Activated CD8-positive, alpha-beta memory T cell treated with anti-CD3 and anti-CD28 coated beads, Interleukin-2, amount 50 U/mL, for 4 hours (primary cell): ENCODE measurements around the gene CFAP65.

Experiments
- DNase-seq: peaks from one replicate; pipeline ENCODE4 v3.0.0-alpha.2; 2020

CFAP65 gene

DNA sequence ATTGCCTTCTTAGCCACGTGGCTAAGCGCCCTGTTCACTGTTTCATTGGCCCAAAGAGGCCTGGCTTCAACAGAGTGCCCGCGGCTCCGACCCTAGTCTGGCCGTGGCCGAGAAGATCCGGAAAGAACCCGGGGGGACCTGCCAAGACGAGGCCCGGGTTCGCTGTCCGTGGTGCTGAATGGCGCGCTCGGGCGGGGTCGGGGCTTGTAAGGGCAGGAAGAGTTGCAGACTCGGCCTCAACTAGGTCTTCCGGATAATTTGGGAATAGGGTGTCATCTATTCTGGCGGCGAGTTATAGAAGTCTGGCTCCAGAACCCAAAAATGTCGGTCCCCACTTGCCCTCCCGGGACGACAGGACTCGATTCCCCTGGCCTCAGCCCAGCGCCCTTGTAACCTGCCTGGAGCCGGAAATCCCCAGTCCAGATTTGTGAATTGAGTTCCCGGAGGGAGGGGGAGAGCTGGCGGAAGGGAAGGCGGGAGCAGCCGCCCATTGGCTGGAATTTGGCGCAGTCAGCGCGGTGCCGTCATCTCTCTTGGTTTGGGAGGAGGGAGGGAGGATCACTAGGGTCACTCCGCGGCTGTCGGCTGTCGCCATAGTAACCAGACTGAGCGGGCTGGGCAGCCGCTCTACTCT is 78.3 kb downstream of the CFAP65 start:
- DNase-seq = peak; percentile 60

DNA sequence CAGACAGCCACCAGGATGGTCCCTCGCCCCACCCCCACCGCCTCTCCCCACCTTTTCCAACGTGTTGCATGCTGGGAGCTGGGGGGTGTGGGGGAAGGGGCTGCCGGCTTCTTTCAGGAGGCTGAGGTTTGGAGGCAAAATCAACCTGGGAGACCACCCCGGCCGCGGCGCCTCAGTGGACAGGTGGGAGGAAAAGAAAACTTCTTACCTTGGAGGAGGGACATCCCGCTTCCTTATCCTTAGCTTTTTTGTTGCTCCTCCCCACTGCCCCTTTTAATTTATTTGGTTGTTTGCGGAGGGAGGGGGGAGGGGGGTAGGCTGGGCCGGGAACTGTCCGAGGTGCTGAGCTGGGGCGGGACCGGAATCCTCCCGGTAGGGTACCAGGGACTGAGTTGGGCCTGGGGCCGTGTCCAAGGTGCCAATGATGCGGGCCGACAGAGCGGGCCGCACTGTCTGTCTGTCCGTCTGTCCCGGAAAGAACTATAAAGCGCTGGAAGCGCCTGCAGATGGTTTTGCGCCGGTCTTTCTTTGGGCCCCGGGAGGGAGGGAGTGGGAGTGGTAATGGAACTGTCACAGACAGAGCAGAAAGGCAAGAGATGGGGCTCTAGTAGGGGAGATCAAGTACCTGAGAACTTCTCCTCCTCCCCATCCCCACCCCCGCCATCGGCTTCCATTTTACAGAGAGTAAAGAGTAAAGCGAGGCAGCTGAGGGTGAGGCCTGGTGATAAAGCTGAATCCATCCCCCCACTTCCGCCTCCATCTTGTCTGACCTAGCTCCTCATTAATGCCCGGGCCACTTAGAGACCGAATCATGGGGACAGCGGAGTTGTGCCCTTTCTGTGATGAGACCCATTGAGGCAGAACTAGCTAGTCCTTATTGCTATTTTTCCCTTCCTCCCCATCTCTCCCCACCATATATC is 79.4 kb downstream of the CFAP65 start:
- no peak for DNase-seq

DNA sequence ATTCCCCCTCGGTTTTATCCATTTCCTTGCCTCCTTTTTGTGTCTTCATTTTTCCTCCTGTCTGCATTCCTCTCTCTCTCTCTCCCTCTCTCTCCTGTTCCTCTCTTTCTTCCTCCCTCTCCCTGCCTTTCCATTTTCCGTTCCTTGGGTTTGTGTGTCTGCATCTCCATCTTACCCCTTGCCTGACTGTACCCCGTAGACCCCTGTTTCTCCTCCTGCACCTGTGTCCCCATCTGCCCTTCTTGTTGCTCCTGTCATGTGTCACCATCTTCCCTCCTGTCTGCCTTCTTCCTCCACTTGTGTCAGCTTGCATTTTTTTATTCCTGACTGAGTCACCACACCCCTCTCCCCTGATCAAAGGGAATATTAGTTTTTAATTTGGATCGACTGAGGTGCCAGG is 80.1 kb downstream of the CFAP65 start:
- no peak for DNase-seq

DNA sequence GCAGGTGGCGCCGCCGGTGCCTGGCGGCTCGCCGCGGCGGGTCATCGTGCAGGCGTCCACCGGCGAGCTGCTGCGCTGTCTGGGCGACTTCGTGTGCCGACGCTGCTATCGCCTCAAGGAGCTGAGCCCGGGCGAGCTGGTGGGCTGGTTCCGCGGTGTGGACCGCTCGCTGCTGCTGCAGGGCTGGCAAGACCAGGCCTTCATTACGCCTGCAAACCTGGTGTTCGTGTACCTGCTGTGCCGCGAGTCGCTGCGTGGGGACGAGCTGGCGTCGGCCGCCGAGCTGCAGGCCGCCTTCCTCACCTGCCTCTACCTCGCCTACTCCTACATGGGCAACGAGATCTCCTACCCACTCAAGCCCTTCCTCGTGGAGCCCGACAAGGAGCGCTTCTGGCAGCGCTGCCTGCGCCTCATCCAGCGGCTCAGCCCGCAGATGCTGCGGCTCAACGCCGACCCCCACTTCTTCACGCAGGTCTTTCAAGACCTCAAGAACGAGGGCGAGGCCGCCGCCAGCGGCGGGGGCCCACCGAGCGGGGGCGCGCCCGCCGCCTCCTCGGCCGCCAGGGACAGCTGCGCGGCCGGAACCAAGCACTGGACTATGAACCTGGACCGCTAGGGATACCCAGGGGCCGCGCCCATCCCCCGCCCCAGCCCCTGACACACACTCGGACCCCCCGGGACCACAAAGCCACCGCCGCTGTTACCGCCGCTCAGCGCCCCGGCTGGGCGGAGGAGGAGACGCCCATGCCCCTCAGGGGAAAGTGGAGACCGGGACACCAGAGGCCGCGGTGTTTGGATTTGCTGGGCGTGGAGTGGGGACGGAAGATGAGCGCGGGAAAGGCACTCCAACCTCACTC is 80.8 kb downstream of the CFAP65 start:
- no peak for DNase-seq

DNA sequence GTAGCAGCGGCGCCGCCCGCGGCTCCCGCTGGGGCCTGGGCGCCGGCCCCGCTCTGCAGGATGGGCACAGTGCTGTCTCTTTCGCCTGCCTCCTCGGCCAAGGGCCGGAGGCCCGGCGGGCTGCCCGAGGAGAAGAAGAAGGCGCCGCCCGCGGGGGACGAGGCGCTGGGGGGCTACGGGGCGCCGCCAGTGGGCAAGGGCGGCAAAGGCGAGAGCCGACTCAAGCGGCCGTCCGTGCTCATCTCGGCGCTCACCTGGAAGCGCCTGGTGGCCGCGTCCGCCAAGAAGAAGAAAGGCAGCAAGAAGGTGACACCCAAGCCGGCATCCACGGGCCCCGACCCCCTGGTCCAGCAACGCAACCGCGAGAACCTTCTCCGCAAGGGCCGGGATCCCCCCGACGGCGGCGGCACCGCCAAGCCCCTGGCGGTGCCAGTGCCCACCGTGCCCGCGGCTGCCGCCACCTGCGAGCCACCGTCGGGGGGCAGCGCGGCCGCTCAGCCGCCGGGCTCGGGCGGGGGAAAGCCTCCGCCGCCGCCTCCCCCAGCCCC is 81.5 kb downstream of the CFAP65 start:
- DNase-seq = no peak

DNA sequence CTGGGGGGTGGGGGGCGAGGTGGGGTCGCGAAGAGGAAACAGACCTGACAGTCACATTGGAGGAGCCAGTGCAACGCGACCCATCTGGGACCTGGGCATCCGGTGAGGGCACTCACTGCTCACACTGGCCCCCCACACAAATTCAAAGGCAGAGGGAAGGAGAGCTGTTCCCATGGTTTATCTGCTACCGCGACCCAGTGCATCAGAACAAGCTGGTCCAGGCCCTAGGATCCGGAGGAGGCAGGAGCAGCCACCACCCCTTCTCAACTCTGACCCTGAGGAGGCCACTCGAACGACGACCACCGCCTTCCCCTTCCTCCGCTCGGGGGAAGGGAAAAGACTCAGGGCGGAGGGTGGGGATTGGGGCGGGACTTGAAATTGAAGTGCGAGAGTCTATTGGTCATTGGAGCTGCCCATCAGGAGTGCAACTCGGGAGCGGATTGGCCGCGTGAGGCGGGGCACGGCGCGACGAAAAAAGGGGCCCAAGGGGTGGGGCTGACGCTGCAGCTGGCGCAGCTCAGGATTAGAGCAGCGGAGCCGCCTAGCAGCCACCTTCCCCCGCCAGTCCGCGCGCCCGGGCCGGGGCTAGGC is 82.1 kb downstream of the CFAP65 start, which contains the start of gene CDK5R2:
Gene CDK5R2, plus strand, starts transcription at position 526 of the 591 bp plus-strand sequence. CDS start 155 bp downstream, outside the sequence.
- peak; percentile 63 for DNase-seq

DNA sequence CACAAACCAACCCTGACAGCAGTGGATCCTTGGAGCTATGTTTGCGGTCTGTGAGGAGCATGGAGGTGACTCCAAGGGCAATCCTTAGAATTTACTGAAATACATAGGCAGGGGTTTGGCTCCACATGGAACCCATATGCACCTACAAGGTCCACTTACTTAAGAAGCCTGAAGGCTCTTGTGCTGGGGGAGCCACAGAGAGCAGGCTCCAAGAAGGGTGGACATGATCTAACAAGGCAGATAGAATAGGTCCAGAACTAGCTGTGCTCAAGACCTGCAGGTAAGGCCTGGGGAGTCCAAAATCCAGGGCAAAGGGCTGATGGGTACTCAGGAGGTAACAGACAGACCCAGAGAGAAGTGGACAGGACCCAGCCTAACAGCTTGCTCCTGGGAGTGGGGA is 83.0 kb downstream of the CFAP65 start:
- no peak for DNase-seq

DNA sequence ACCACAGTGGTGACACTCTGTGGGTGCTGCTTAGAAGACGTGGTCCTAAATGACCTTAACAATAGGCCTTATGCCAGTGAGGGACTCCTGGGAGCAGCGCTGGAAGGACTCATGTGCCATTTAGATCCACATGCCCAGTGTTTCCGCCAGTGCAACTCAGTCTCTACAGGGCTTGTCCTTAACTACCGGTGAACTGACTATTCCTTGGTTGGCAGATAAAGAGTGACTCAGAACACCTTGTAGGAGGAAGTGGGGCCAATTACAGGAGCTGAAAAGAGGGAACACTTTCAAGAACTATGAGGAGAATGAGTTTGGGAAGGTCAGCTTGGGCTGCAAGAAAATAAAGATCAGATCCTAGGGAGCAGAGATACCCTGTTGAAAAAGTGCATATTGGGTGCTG is 83.6 kb downstream of the CFAP65 start:
- no peak for DNase-seq

DNA sequence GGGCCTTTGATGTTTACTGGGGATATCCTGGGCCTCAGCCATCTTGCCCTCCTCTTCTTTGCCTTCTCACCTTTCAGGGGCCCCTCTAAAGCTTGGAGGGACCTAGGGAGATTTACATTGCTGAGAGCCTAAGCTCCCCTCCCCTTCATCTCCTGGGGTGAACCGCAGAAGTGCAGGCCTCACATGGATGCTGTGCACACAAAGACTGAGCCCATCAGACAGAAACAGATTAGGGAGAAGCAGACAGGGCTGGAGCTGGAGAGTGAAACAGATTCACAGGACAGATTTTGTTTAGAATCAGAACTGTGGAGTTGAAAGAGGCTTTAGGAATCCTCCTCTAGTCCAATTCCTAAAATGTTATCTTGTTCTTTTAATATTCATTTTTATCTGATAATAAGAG is 85.3 kb downstream of the CFAP65 start:
- DNase-seq = no peak

DNA sequence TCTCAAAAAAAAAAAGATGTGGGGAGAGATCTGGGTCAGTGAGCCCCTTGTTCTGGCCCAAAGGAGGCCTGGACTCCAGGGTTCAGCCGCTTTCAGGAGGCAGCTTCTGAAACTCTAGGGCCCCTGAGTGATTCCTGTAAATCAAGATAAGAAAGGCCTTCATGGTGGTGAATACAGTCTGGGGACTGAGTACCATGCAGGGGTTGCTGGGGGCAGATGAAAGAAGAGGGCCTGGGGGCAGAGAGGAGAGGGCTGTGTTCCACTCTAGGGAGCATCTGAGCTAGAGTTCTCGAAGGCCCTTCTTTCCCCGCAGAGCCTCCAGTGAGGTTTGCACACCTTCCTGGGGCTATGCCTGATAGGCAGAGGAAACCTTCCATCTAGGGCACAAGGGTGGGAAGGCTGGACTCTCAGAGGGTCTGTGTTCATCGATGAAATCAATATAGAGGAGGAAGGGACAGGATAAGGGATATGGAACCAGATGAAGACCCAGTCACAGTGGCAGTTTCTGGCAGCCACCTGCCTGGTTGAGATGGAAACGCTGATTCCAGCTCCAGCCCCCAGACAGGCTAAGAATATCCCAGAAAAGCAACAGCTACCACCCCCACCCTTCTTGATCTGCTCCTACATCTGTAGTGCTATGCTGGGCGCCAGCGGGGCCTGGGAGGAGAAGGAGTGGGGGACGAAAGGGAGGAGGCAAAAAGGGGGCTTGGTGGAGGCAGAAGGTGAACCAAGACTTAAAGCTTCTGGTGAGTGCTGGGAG is 86.6 kb downstream of the CFAP65 start:
- DNase-seq = no peak

DNA sequence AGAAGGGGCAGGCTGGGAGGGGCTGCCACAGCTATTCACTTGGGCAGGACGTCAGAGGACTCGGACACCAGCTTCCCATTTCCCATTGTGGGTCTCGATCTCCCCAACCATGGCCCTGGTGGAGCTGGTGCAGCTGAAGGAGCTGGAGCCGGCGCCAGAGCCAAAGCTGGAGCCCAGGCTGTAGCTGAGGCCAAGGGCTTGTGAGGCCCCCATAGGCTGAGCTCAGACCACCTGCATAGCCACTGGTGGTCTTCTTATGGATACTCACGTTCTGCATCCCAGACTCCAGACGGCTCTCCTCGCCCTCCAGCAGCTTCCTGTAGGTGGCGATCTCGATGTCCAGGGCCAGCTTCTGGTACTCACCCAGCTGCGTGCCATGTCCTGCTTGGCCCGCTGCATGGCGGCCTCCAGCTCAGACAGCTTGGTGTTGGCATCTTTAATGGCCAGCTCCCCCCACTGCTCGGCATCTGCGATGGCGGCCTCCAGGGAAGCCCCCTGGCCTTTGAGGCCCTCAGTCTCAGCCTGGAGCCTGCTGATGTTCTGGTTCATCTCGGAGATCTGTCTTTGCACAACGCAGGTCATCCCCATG is 87.9 kb downstream of the CFAP65 start:
- no peak for DNase-seq
